Caco-2 (cell line): ENCODE results near the gene SAMSN1. TPM values are rescaled to one million over a fixed set of nuclear protein-coding genes. Genes with fewer than 3 reads are reported as not detected.

Experiments
- BruUV-seq: library from RNA; stranded (reverse); fragments of 400-500 nt; replicated peaks from 2 replicates; lab custom pipeline; 2021; lab: Mats Ljungman, UMichigan
- CTCF ChIA-PET: fragments of 300-600 bp; sonication (Branson Sonifier 250); formaldehyde crosslinking; loops from one replicate; lab custom pipeline; 2022; ENCODE audit warnings: antibody characterized with exemption; lab: Charles Lee
- POLR2A ChIA-PET: fragments of 300-600 bp; sonication (Branson Sonifier 250); formaldehyde crosslinking; loops from one replicate; lab custom pipeline; 2022; ENCODE audit warnings: antibody characterized with exemption; lab: Charles Lee
- DNase-seq, 2 experiments: peaks; one replicate each; pipeline versions ENCODE4 v3.0.0 to v3.0.0-alpha.2; 2020 to 2022
- H3K27me3 ChIP-seq: replicated peaks from 2 replicates; pipeline ENCODE4 v1.6.0; 2011; ENCODE audit warnings: low read length; ENCODE audit not compliant: control insufficient read depth, insufficient read depth
- H3K36me3 ChIP-seq: 2 replicates; pipeline ENCODE4 v1.5.1; 2011; ENCODE audit warnings: low read length; ENCODE audit not compliant: control insufficient read depth, insufficient read depth
- H3K4me1 ChIP-seq: fragments of 250-450 bp; sonication (Bioruptor Pico); 2 replicates; pipeline ENCODE4 v1.5.1; 2020; ENCODE audit warnings: mild to moderate bottlenecking
- H3K4me3 ChIP-seq: 2 replicates; pipeline ENCODE4 v1.5.1; 2011; ENCODE audit warnings: low read depth, mild to moderate bottlenecking, control low read depth, low read length
- H3K9me3 ChIP-seq: fragments of 250-450 bp; sonication (Bioruptor Pico); 2 replicates; pipeline ENCODE4 v1.5.1; 2020; ENCODE audit warnings: mild to moderate bottlenecking, moderate library complexity
- H3K27ac Mint-ChIP-seq: one replicate; pipeline ENCODE4 v1.8.0; 2022; ENCODE audit warnings: mixed read lengths; ENCODE audit not compliant: unreplicated experiment
- H3K27me3 Mint-ChIP-seq: one replicate; pipeline ENCODE4 v1.8.0; 2022; ENCODE audit warnings: mixed read lengths; ENCODE audit not compliant: insufficient read depth, unreplicated experiment
- H3K36me3 Mint-ChIP-seq: one replicate; pipeline ENCODE4 v1.8.0; 2022; ENCODE audit warnings: mild to moderate bottlenecking, mixed read lengths; ENCODE audit not compliant: insufficient read depth, unreplicated experiment
- H3K4me1 Mint-ChIP-seq: one replicate; pipeline ENCODE4 v1.8.0; 2022; ENCODE audit warnings: low read depth, mixed read lengths; ENCODE audit not compliant: unreplicated experiment
- H3K4me3 Mint-ChIP-seq: one replicate; pipeline ENCODE4 v1.8.0; 2022; ENCODE audit warnings: mild to moderate bottlenecking, moderate library complexity, mixed read lengths; ENCODE audit not compliant: unreplicated experiment
- H3K9me3 Mint-ChIP-seq: one replicate; pipeline ENCODE4 v1.8.0; 2022; ENCODE audit warnings: mixed read lengths; ENCODE audit not compliant: unreplicated experiment
- CTCF ChIP-seq, 2 experiments: fragments of 200-600 bp in 1 of 2; IDR thresholded peaks; 1 replicate in 1 of 2; 2 replicates in 1 of 2; pipeline versions ENCODE4 v1.5.1 to v1.8.0; 2011 to 2022; ENCODE audit warnings: antibody characterized with exemption in 1 of 2, control low read depth in 1 of 2, inconsistent platforms in 1 of 2, low read depth in 1 of 2, low read length in 1 of 2, mild to moderate bottlenecking in 1 of 2, moderate library complexity in 1 of 2; ENCODE audit not compliant: insufficient read depth in 1 of 2, severe bottlenecking in 1 of 2, unreplicated experiment in 1 of 2
- intact Hi-C: fragments of 100-400 bp; cut with micrococcal nuclease; formaldehyde crosslinking; loops from one replicate; pipeline ENCODE4 v1.10.0; 2022; ENCODE audit not compliant: unreplicated experiment
- total RNA-seq: library from RNA; stranded (reverse); gene quantifications from 2 replicates; pipeline ENCODE4 v1.2.3, GENCODE V29; 2022

SAMSN1 gene
- total RNA-seq, 1 experiment from 2014 or later: not detected

GRCh38 chr21:14591377-14591776, 45.3 kb upstream of the SAMSN1 start:
- H3K4me1 Mint-ChIP-seq: no peaks in the 10 kb centered on the region
- H3K27ac Mint-ChIP-seq: no peak overlapping the region
- Histone ChIP-seq H3K36me3 (no peaks in the 10 kb centered on the region), H3K4me3 (no peak overlapping the region), H3K27me3 (no peaks in the 10 kb centered on the region), H3K4me1 (no peaks in the 10 kb centered on the region), H3K9me3 (no peaks in the 10 kb centered on the region)
- no peak overlapping the region for H3K4me3 Mint-ChIP-seq
- ChIA-PET CTCF (no interaction called here), POLR2A (no interaction called here)
- intact Hi-C loops: loop anchor here (10.0 kb wide), 1 partner anchor 153 kb away; no protein-coding TSS in a partner anchor
- TF ChIP-seq CTCF (IDR thresholded peaks at IDR 0.05; ENCODE audit: insufficient read depth in 1 of 2, low read depth in 1 of 2, low read length in 1 of 2, severe bottlenecking in 1 of 2, unreplicated experiment in 1 of 2): no peak
- H3K27me3 Mint-ChIP-seq: no peaks in the 10 kb centered on the region
- peaks cover 10% of the 10 kb centered on the region for H3K9me3 Mint-ChIP-seq
- no peaks in the 10 kb centered on the region for H3K36me3 Mint-ChIP-seq
- DNase-seq: no peak
- BruUV-seq: no TSS peak

- no peak for TF ChIP-seq CTCF (IDR thresholded peaks at IDR 0.05; ENCODE audit: insufficient read depth in 1 of 2, low read depth in 1 of 2, low read length in 1 of 2, severe bottlenecking in 1 of 2, unreplicated experiment in 1 of 2)
- no peak for DNase-seq
- ChIA-PET POLR2A (no interaction called here), CTCF (no interaction called here)
- H3K9me3 Mint-ChIP-seq: peaks cover 7% of the 10 kb centered on the region
- H3K27me3 Mint-ChIP-seq: no peaks in the 10 kb centered on the region
- no peak overlapping the region for H3K27ac Mint-ChIP-seq
- BruUV-seq: no TSS peak
- H3K36me3 Mint-ChIP-seq: no peaks in the 10 kb centered on the region
- intact Hi-C loops: loop anchor here (10.0 kb wide), 1 partner anchor 155 kb away; no protein-coding TSS in a partner anchor
- H3K4me1 Mint-ChIP-seq: no peaks in the 10 kb centered on the region
- H3K4me3 Mint-ChIP-seq: no peak overlapping the region
- Histone ChIP-seq H3K4me1 (no peaks in the 10 kb centered on the region), H3K4me3 (no peak overlapping the region), H3K9me3 (no peaks in the 10 kb centered on the region), H3K27me3 (no peaks in the 10 kb centered on the region), H3K36me3 (no peaks in the 10 kb centered on the region)
Observed at GRCh38 chr21:14589855-14590563, 43.9 kb upstream of the SAMSN1 start.

GRCh38 chr21:14587266-14587665, 41.2 kb upstream of the SAMSN1 start:
- intact Hi-C loops: no loop called here
- Mint-ChIP-seq H3K27me3 (no peaks in the 10 kb centered on the region), H3K9me3 (no peaks in the 10 kb centered on the region), H3K27ac (no peak overlapping the region), H3K36me3 (no peaks in the 10 kb centered on the region), H3K4me1 (no peaks in the 10 kb centered on the region), H3K4me3 (no peak overlapping the region)
- no peaks in the 10 kb centered on the region for H3K27me3 ChIP-seq
- no peaks in the 10 kb centered on the region for H3K36me3 ChIP-seq
- TF ChIP-seq CTCF (IDR thresholded peaks at IDR 0.05; ENCODE audit: insufficient read depth in 1 of 2, low read depth in 1 of 2, low read length in 1 of 2, severe bottlenecking in 1 of 2, unreplicated experiment in 1 of 2): no peak
- no TSS peak for BruUV-seq
- H3K9me3 ChIP-seq: no peaks in the 10 kb centered on the region
- ChIA-PET CTCF (no interaction called here), POLR2A (no interaction called here)
- no peak overlapping the region for H3K4me3 ChIP-seq
- H3K4me1 ChIP-seq: no peaks in the 10 kb centered on the region
- no peak for DNase-seq
